IPS-20b (cell line): ENCODE results near the gene ACCSL.
A peak's percentile ranks its signal among the peaks of the same experiment; 100 is the strongest.

Source experiments
- H3K27ac ChIP-seq: one replicate; pipeline ENCODE4 v1.5.1; 2013; ENCODE audit warnings: low read length
- H3K27me3 ChIP-seq: 2 replicates; pipeline ENCODE4 v1.6.1; 2013; ENCODE audit warnings: mild to moderate bottlenecking, low read length, inconsistent platforms; ENCODE audit not compliant: insufficient read depth
- H3K36me3 ChIP-seq: 2 replicates; pipeline ENCODE4 v1.6.1; 2013; ENCODE audit warnings: low read depth, mild to moderate bottlenecking, inconsistent platforms, low read length, moderate library complexity; ENCODE audit not compliant: insufficient read depth
- H3K4me1 ChIP-seq: 2 replicates; pipeline ENCODE4 v1.6.1; 2013; ENCODE audit warnings: mild to moderate bottlenecking, control low read depth, inconsistent platforms, low read length, moderate library complexity; ENCODE audit not compliant: insufficient read depth
- H3K4me3 ChIP-seq: 2 replicates; pipeline ENCODE4 v1.5.1; 2013; ENCODE audit warnings: mild to moderate bottlenecking, low read length, inconsistent platforms
- H3K9ac ChIP-seq: 2 replicates; pipeline ENCODE4 v1.6.1; 2013; ENCODE audit warnings: low read depth, mild to moderate bottlenecking, inconsistent platforms, low read length, moderate library complexity
- H3K9me3 ChIP-seq: 2 replicates; pipeline ENCODE4 v1.6.1; 2013; ENCODE audit warnings: mild to moderate bottlenecking, low read depth, low read length, inconsistent platforms; ENCODE audit not compliant: insufficient read depth

Gene ACCSL

GRCh38 chr11:44083906-44084305 lies 36.1 kb downstream of the ACCSL start:
- no peak overlapping the region for H3K4me3 ChIP-seq
- H3K36me3 ChIP-seq = no peaks in the 10 kb centered on the region
- H3K4me1 ChIP-seq = no peaks in the 10 kb centered on the region
- no peaks in the 10 kb centered on the region for H3K9me3 ChIP-seq
- no peaks in the 10 kb centered on the region for H3K27me3 ChIP-seq
- no peak overlapping the region for H3K27ac ChIP-seq
- H3K9ac ChIP-seq = no peak overlapping the region

- H3K9me3 ChIP-seq = no peaks in the 10 kb centered on the region
- H3K27ac ChIP-seq = no peak overlapping the region
- no peak overlapping the region for H3K4me3 ChIP-seq
- no peaks in the 10 kb centered on the region for H3K4me1 ChIP-seq
- H3K9ac ChIP-seq = no peak overlapping the region
- no peaks in the 10 kb centered on the region; the same call in 1 of the 2 replicates for H3K36me3 ChIP-seq
- no peaks in the 10 kb centered on the region for H3K27me3 ChIP-seq
These were observed 37.5 kb downstream of the ACCSL start for GRCh38 chr11:44085330-44085729.

- Histone ChIP-seq H3K9ac (no peak overlapping the region), H3K36me3 (no peaks in the 10 kb centered on the region; the same call in 1 of the 2 replicates)
These were observed 40.6 kb downstream of the ACCSL start for GRCh38 chr11:44088377-44088776.

GRCh38 chr11:44088871-44089270 lies 41.1 kb downstream of the ACCSL start:
- H3K9ac ChIP-seq = no peak overlapping the region
- no peak overlapping the region for H3K4me3 ChIP-seq

More at GRCh38 chr11:44088377-44088776, 40.6 kb downstream of the ACCSL start:
- Histone ChIP-seq H3K9me3 (no peaks in the 10 kb centered on the region), H3K4me1 (no peaks in the 10 kb centered on the region), H3K27ac (no peak overlapping the region), H3K27me3 (no peaks in the 10 kb centered on the region), H3K4me3 (no peak overlapping the region)

GRCh38 chr11:44090539-44090938 lies 42.8 kb downstream of the ACCSL start:
- Histone ChIP-seq H3K9me3 (no peaks in the 10 kb centered on the region), H3K4me3 (no peak overlapping the region), H3K27ac (no peak overlapping the region), H3K4me1 (no peaks in the 10 kb centered on the region), H3K9ac (no peak overlapping the region), H3K36me3 (no peaks in the 10 kb centered on the region; the same call in 1 of the 2 replicates), H3K27me3 (no peaks in the 10 kb centered on the region)

More at GRCh38 chr11:44088871-44089270, 41.1 kb downstream of the ACCSL start:
- no peaks in the 10 kb centered on the region for H3K9me3 ChIP-seq
- no peak overlapping the region for H3K27ac ChIP-seq
- no peaks in the 10 kb centered on the region for H3K4me1 ChIP-seq
- H3K27me3 ChIP-seq = no peaks in the 10 kb centered on the region
- no peaks in the 10 kb centered on the region; the same call in 1 of the 2 replicates for H3K36me3 ChIP-seq

GRCh38 chr11:44094260-44094868 lies 46.6 kb downstream of the ACCSL start:
- no peak overlapping the region for H3K4me3 ChIP-seq
- no peak overlapping the region for H3K9ac ChIP-seq
- no peak overlapping the region for H3K27ac ChIP-seq
- H3K27me3 ChIP-seq = no peaks in the 10 kb centered on the region; the same call in 1 of the 2 replicates
- H3K36me3 ChIP-seq = no peaks in the 10 kb centered on the region
- no peaks in the 10 kb centered on the region for H3K9me3 ChIP-seq
- no peaks in the 10 kb centered on the region for H3K4me1 ChIP-seq

GRCh38 chr11:44095506-44096359 lies 48.0 kb downstream of the ACCSL start, which contains the start of gene EXT2:
Gene EXT2, plus strand, starts transcription at chr11:44095678. Its CDS starts 12,035 bp downstream, at chr11:44107713.
- no peak within 1 kb of the TSS for H3K27ac ChIP-seq
- no peaks in the 10 kb centered on the region for H3K9me3 ChIP-seq
- peak within 1 kb of the TSS; percentile 79 for H3K4me3 ChIP-seq

GRCh38 chr11:44096360-44097185 lies 48.8 kb downstream of the ACCSL start:
- H3K9ac ChIP-seq = peak overlapping the region; percentile 63; the same call in 1 of the 2 replicates
- H3K27me3 ChIP-seq = no peaks in the 10 kb centered on the region; the same call in 1 of the 2 replicates
- H3K4me1 ChIP-seq = no peaks in the 10 kb centered on the region
- H3K9me3 ChIP-seq = no peaks in the 10 kb centered on the region
- H3K4me3 ChIP-seq = peak overlapping the region; percentile 79
- H3K36me3 ChIP-seq = no peaks in the 10 kb centered on the region
- no peak overlapping the region for H3K27ac ChIP-seq

More at GRCh38 chr11:44095506-44096359, 48.0 kb downstream of the ACCSL start, which contains the start of gene EXT2:
- Histone ChIP-seq H3K9ac (peak within 1 kb of the TSS; percentile 63; the same call in 1 of the 2 replicates), H3K4me1 (no peaks in the 10 kb centered on the region), H3K36me3 (no peaks in the 10 kb centered on the region), H3K27me3 (no peaks in the 10 kb centered on the region; the same call in 1 of the 2 replicates)

GRCh38 chr11:44097821-44098220 lies 50.0 kb downstream of the ACCSL start:
- Histone ChIP-seq H3K9me3 (no peaks in the 10 kb centered on the region), H3K4me1 (no peaks in the 10 kb centered on the region; the same call in 1 of the 2 replicates), H3K27ac (no peak overlapping the region), H3K27me3 (no peaks in the 10 kb centered on the region; the same call in 1 of the 2 replicates), H3K9ac (no peak overlapping the region), H3K4me3 (no peak overlapping the region), H3K36me3 (no peaks in the 10 kb centered on the region)

GRCh38 chr11:44101098-44101497 lies 53.3 kb downstream of the ACCSL start:
- H3K9ac ChIP-seq = no peak overlapping the region
- H3K4me3 ChIP-seq = no peak overlapping the region
- no peak overlapping the region for H3K27ac ChIP-seq
- H3K4me1 ChIP-seq = no peaks in the 10 kb centered on the region; the same call in 1 of the 2 replicates
- no peaks in the 10 kb centered on the region; the same call in 1 of the 2 replicates for H3K27me3 ChIP-seq
- no peaks in the 10 kb centered on the region for H3K36me3 ChIP-seq
- H3K9me3 ChIP-seq = no peaks in the 10 kb centered on the region
